Measurements from ENCODE around the gene RFX3. TPM values are rescaled to one million over a fixed set of nuclear protein-coding genes. Genes with fewer than 3 reads are reported as not detected.

The RFX3 gene
- total and polyA plus RNA-seq, 3 donors from 2014 or later: 29.7 to 45.3 (median 30.7) TPM

DNA sequence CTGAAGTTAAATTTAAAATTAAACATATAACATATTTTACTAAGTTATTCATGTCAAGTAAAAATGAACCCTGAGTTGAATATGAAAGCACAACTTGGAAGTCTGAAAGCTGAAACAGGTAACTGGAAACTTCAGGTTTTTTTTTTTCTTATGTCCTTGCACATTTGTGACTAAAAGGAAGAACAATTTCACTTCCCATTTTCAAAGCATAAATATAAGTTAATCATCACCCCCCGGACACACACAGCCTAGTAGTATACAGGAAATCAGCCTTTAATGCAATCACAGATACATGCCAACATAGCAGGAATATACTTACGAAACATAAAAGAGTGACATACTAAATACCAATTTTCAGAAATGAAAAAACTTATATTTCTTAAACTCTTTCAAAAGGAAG is 225.9 kb downstream of the RFX3 start:
- DNase-seq: no peak
- 82% methylated on average over 2 of the region's 2 CpGs for WGBS, 2 donors
- Histone ChIP-seq H3K4me3 (no peak overlapping the region), H3K27me3 (no peaks in the 10 kb centered on the region), H3K36me3 (ENCODE audit: low read depth, missing control alignments) (no peaks in the 10 kb centered on the region), H3K4me1 (no peaks in the 10 kb centered on the region), H3K27ac (no peak overlapping the region), H3K9me3 (no peaks in the 10 kb centered on the region)
- TF ChIP-seq POLR2A (IDR thresholded peaks at IDR 0.05): no peak
- TF ChIP-seq, protein P1, sequence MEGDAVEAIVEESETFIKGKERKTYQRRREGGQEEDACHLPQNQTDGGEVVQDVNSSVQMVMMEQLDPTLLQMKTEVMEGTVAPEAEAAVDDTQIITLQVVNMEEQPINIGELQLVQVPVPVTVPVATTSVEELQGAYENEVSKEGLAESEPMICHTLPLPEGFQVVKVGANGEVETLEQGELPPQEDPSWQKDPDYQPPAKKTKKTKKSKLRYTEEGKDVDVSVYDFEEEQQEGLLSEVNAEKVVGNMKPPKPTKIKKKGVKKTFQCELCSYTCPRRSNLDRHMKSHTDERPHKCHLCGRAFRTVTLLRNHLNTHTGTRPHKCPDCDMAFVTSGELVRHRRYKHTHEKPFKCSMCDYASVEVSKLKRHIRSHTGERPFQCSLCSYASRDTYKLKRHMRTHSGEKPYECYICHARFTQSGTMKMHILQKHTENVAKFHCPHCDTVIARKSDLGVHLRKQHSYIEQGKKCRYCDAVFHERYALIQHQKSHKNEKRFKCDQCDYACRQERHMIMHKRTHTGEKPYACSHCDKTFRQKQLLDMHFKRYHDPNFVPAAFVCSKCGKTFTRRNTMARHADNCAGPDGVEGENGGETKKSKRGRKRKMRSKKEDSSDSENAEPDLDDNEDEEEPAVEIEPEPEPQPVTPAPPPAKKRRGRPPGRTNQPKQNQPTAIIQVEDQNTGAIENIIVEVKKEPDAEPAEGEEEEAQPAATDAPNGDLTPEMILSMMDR (IDR thresholded peaks at IDR 0.05): no peak
- intact Hi-C loops (cut with DNase I; ENCODE audit: low total_unique reads): no loop called here

- Histone ChIP-seq H3K4me3 (no peak overlapping the region), H3K27me3 (no peaks in the 10 kb centered on the region), H3K36me3 (ENCODE audit: low read depth, missing control alignments) (no peaks in the 10 kb centered on the region), H3K27ac (no peak overlapping the region), H3K9me3 (no peaks in the 10 kb centered on the region), H3K4me1 (no peaks in the 10 kb centered on the region)
- TF ChIP-seq POLR2A (IDR thresholded peaks at IDR 0.05): no peak
- TF ChIP-seq, protein P1 (IDR thresholded peaks at IDR 0.05): no peak
- no peak for DNase-seq
- 80 to 89% methylated on average over 4 of the region's 4 CpGs for WGBS, 2 donors
- intact Hi-C loops (cut with DNase I; ENCODE audit: low total_unique reads): no loop called here
Measured at GRCh38 chr9:3296536-3296935, 229.3 kb downstream of the RFX3 start.

- H3K27ac ChIP-seq: no peak overlapping the region
- DNase-seq: no peak
Measured at GRCh38 chr9:3292311-3292710, 233.5 kb downstream of the RFX3 start.

DNA sequence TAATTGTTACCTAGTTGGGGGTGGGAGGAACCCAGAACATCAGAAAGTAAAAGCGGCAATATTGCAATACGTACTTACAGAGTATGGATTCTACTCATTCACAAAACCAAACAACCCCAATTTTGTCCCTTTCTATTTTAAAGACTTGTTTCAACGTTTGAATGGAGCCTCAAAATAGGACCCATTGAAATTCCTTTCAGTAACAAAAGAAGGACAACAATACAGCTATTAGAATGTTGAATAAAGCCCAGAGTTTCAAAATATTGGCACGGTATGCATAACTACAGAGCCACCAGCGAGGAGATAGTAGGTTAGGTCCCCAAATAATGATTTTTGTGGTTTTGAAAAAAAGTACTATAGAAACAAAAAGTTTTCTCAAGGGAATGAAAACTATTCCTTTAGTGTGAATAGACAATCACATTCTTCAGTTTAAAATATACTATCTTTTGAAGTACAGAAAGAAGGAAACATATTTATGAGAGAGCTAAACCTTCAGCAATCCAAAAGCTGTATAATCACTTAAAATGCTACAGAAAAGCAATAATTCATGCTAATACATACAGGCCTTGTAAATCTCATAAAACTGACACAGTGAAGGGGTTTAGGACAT is 235.5 kb downstream of the RFX3 start:
- Histone ChIP-seq H3K4me3 (no peak overlapping the region), H3K27me3 (no peaks in the 10 kb centered on the region), H3K9me3 (no peaks in the 10 kb centered on the region), H3K4me1 (no peaks in the 10 kb centered on the region), H3K27ac (no peak overlapping the region), H3K36me3 (ENCODE audit: low read depth, missing control alignments) (no peaks in the 10 kb centered on the region)
- 73 to 75% methylated on average over 5 of the region's 5 CpGs for WGBS, 2 donors
- intact Hi-C loops (cut with DNase I; ENCODE audit: low total_unique reads): no loop called here
- TF ChIP-seq, protein P1 (IDR thresholded peaks at IDR 0.05): no peak
- TF ChIP-seq POLR2A (IDR thresholded peaks at IDR 0.05): no peak
- DNase-seq: no peak

More at GRCh38 chr9:3292311-3292710, 233.5 kb downstream of the RFX3 start:
- Histone ChIP-seq H3K9me3 (no peaks in the 10 kb centered on the region), H3K4me1 (no peaks in the 10 kb centered on the region), H3K4me3 (no peak overlapping the region), H3K27me3 (no peaks in the 10 kb centered on the region), H3K36me3 (ENCODE audit: low read depth, missing control alignments) (no peaks in the 10 kb centered on the region)
- TF ChIP-seq, protein P1 (IDR thresholded peaks at IDR 0.05): no peak
- TF ChIP-seq POLR2A (IDR thresholded peaks at IDR 0.05): no peak
- intact Hi-C loops (cut with DNase I; ENCODE audit: low total_unique reads): no loop called here

GRCh38 chr9:3288686-3289085 is 237.1 kb downstream of the RFX3 start:
- DNase-seq: no peak
- Histone ChIP-seq H3K4me1 (no peaks in the 10 kb centered on the region), H3K27me3 (no peaks in the 10 kb centered on the region), H3K4me3 (no peak overlapping the region), H3K27ac (no peak overlapping the region), H3K36me3 (ENCODE audit: low read depth, missing control alignments) (no peaks in the 10 kb centered on the region), H3K9me3 (no peaks in the 10 kb centered on the region)
- intact Hi-C loops (cut with DNase I; ENCODE audit: low total_unique reads): no loop called here
- TF ChIP-seq, protein P1 (IDR thresholded peaks at IDR 0.05): no peak
- no peak for TF ChIP-seq POLR2A (IDR thresholded peaks at IDR 0.05)
